Kidney capillary endothelial cell (primary cell): ENCODE data around the gene AGFG1.
"Not testable (repeated sequence)": the region's sequence is repeated elsewhere in the genome, so short reads cannot be mapped to it uniquely, and the experiment has no call there.

Experiments
- DNase-seq: peaks from one replicate; pipeline ENCODE4 v3.0.0-alpha.2; 2018; ENCODE audit warnings: low spot score

Gene AGFG1

DNA sequence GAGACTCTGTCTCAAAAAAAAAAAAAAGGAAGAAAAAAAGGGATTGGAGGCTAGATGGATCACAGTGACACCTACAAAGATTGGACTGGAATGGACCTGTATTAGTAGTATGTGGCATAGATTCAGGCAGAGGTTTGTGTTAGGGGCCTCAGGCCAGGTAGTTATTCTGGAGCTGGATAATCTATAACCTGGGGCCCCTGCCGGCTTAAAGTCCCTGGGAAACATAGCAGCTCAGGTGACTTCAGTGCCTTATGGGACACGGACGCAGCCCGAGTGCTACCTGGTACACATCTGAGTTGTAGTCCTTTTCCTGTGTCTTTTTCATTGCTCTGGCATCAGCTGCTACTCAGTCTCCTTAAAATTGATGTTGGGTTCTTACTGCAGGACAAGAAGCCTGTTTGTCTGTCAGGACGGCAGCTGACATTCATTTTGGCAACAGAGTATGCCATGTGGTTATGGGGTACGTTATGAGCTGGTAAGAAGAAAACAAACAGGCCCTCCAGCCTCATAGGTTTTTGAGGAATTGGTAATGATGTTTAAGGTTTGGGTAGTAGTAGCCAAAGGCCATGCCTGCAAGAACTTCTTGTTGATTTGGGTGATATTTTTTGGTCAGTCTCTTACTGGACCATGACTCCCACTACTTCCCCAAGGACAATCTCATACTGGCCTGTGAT is 27.8 kb downstream of the AGFG1 start:
- DNase-seq: no peak

DNA sequence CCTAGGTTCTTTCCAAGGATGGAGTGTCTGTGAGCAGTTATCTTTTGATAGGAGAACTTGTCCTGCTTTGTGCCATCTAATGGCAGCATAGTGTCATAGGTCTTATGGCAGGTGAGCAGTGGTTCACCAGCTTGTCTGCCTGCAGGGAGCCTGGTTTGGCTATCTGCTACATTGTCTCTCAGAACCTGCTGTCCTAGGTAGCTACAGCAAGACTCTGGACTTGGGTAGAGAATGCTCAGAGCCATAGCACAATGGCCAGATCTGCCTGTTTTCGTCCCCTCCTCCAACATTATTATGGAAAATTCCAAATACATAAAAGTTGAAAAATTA is 28.3 kb downstream of the AGFG1 start:
- DNase-seq: no peak

GRCh38 chr2:227503433-227504406 is 31.8 kb downstream of the AGFG1 start:
- DNase-seq: peak; percentile 30

DNA sequence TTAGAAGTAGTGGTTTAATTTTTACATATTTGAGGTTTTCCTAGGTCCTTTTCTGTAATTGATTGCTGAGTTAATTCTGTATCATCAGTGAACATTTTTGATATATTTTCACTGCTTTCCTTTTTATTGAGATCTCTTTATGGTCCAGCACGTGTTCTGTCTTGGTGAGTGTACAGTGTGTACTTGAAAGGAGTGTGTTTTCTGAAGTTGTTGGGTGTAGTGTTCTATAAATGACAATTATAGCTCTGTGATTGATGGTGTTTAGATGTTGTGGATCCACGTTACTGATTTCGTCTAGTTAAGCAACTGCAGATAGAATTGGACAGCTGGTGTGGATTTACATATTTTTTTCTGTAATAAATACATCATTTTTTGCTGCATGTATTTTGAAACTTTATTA is 32.7 kb downstream of the AGFG1 start:
- no peak for DNase-seq

DNA sequence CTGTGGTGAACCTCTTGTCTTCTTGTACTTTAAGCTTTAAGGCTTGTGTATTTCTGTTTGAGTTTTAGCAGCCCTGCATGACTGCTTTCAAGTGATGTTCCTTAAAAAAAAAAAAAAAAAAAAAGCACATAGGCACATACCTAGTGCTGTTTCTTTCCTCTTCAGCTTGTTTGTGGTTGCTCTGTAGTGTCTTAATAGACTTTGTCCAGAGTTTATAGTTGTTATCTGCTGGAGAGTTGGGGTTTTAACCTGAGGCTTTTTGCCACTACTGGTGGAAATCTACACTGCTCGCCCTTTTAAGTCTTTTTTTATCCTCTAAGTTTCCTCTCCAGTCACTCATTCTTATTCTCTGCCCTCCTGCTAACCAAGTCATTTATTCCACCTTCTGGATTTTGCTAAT is 34.5 kb downstream of the AGFG1 start:
- DNase-seq: no peak

DNA sequence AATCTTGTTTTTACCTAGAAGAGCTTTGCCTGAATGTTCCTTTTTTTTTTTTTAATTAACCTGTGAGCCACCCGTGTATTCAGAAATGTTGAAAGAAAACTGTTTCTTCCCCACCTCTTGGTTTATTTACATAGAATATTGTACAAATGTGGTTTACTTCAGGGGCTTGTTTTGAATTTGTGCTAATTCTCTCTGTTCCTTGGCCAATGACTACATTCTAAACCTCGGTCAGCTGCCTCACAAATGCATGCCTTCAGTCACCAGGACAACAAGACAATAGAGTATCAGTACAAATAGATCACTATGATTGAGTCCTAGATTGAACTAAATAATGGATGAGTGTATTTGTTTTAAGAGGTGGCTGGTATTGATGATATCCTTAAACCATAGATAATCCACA is 36.0 kb downstream of the AGFG1 start:
- no peak for DNase-seq

- no peak for DNase-seq
These were observed 37.1 kb downstream of the AGFG1 start for GRCh38 chr2:227509076-227509475.

GRCh38 chr2:227509824-227510619 is 38.1 kb downstream of the AGFG1 start:
- DNase-seq: peak; percentile 6

GRCh38 chr2:227510620-227510958 is 38.6 kb downstream of the AGFG1 start:
- DNase-seq: no peak

DNA sequence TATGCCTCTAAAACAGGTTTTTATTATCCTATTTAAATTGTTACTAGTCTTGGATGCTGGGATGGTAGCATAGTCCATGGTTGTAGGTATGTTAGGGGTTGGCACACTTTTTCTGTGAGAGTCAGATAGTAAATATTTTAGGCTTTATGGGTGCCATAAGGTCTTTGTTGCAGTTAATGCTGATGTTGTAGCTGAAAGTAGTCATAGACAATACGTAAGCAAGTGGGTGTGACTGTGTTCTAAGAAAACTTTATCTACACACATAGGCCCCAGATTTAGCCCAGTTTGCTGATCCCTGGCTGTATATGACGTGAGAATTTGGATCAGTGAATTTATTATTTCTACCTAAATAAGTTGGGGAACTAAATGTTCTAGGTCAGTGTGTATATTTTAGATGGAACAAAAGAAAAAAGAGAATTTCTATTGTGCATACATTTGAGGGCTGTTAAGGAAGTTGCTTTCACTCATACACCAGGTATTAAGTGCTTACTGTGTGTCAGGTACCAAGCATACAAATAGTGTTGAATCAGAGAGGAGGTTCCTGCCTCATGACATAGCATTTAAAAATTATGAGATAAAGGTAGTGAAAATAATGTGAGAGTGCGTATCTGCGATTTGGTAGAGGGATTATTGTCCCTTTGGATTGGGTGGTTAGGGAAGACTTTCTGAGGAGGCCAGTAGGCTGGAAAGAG is 39.4 kb downstream of the AGFG1 start:
- no peak for DNase-seq

GRCh38 chr2:227511955-227512354 is 40.0 kb downstream of the AGFG1 start:
- DNase-seq: no peak

GRCh38 chr2:227513113-227513512 is 41.2 kb downstream of the AGFG1 start:
- peak; percentile 8 for DNase-seq

- no peak for DNase-seq
These were observed 43.8 kb downstream of the AGFG1 start for GRCh38 chr2:227515742-227516141.

DNA sequence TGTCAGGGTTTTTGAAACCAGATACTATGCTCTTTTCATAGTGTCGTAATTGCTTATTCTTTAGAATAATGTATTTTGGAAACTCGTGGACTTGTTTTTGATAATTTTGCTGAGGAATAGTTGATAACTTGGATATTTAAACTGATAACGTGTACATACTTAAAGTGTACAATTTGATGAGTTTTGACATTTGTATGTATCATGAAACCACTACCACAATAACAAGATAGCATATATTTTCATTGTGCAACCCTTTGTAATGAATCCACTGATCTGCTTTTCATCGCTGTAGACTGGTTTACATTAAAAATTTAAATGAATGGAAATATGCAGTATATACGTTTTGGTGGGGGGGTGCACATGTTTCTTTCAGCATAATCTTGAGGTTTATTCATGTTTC is 45.8 kb downstream of the AGFG1 start:
- no peak for DNase-seq

DNA sequence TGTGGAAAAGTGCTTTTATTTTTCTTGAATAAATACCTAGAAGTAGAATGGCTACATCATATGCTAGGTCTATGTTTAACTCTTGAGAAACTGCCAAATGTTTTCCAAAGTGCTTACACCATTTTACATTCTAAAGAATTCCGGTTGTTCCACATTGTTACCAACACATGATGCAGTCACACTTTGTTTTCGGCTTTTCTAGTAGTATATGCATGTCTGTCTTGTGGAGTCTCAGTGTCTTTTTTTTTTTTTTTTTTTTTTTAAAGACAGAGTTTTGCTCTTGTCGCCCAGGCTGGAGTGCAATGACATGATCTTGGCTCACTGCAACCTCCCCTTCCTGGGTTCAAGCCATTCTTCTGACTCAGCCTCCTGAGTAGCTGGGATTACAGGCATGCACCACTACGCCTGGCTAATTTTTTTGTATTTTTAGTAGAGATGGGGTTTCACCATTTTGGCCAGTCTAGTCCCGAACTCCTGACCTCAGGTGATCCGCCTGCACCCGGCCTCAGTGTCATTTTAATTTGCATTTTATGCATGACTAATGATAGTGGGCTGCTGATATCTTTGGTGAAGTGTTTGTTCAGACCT is 46.4 kb downstream of the AGFG1 start:
- not testable (repeated sequence) for DNase-seq

DNA sequence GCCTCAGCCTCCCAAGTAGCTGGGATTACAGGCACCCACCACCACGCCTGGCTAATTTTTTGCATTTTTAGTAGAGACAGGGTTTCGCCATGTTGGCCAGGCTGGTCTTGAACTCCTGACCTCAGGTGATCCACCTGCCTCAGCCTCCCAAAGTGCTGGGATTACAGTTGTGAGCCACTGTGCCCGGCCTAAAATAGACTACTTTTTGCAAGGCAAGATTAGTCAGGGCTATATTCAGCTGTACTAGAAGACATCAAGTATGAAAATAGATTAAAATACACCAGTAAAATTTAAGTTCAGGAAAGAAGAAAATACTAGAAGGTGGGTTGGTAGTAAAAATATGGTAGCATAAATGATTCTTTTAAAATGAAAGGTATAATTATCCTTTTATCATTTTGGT is 49.2 kb downstream of the AGFG1 start:
- DNase-seq: not testable (repeated sequence)

DNA sequence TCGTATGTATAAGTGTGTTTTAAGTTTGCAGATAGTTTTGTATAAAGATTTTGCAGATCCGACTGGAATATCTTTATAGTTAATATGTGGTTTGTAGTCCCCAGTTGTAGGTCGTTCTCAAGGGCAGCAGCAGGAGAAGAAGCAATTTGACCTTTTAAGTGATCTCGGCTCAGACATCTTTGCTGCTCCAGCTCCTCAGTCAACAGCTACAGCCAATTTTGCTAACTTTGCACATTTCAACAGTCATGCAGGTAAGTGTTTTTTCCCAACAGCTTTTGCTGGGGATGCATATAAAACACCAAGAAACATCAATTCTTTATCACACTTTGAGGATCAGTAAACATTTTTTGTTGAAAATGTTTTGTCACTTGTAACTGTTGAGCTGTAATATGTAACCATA is 52.7 kb downstream of the AGFG1 start:
- DNase-seq: no peak

- DNase-seq: no peak
These were observed 55.4 kb downstream of the AGFG1 start for GRCh38 chr2:227527351-227527750.

DNA sequence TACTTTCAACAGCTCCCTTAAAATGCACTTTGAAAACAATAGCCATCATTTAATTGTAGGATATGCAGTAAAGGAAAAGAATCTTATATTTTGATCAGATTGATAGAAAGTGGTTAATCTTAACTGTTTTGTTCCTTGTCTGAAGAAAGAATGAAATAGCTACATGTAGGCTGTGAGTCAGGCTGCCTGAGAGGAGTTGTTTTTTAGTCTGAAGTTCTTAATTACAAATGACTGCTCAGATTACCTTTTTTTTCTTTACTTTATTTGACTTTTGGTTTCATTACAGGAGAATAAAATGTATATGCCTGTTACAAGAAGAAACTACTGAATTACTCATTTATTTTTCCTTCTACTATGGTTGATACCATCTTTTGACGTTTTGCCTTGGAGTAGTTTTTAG is 56.8 kb downstream of the AGFG1 start:
- no peak for DNase-seq

- DNase-seq: no peak
These were observed 57.9 kb downstream of the AGFG1 start for GRCh38 chr2:227529871-227530270.

GRCh38 chr2:227534714-227535113 is 62.8 kb downstream of the AGFG1 start:
- DNase-seq: no peak

- no peak for DNase-seq
These were observed 64.5 kb downstream of the AGFG1 start for GRCh38 chr2:227536445-227536844.
